Retinal pigment epithelial cell (primary cell): ENCODE results near the gene RNLS.
"Not testable (repeated sequence)": the region's sequence is repeated elsewhere in the genome, so short reads cannot be mapped to it uniquely, and the experiment has no call there.

Experiments used
- DNase-seq: peaks from one replicate; pipeline ENCODE4 v3.0.0-alpha.2; 2010; ENCODE audit warnings: low read depth
- H3K4me3 ChIP-seq: 2 replicates; pipeline ENCODE4 v1.5.1; 2011; ENCODE audit warnings: mild to moderate bottlenecking, low read length, control low read depth, moderate library complexity
- TF ChIP-seq, protein P1 (sequence below): conservative IDR thresholded peaks from 2 replicates; pipeline ENCODE4 v1.5.1; 2011; ENCODE audit warnings: low read depth, low read length, control low read depth, inconsistent platforms

RNLS gene

DNA sequence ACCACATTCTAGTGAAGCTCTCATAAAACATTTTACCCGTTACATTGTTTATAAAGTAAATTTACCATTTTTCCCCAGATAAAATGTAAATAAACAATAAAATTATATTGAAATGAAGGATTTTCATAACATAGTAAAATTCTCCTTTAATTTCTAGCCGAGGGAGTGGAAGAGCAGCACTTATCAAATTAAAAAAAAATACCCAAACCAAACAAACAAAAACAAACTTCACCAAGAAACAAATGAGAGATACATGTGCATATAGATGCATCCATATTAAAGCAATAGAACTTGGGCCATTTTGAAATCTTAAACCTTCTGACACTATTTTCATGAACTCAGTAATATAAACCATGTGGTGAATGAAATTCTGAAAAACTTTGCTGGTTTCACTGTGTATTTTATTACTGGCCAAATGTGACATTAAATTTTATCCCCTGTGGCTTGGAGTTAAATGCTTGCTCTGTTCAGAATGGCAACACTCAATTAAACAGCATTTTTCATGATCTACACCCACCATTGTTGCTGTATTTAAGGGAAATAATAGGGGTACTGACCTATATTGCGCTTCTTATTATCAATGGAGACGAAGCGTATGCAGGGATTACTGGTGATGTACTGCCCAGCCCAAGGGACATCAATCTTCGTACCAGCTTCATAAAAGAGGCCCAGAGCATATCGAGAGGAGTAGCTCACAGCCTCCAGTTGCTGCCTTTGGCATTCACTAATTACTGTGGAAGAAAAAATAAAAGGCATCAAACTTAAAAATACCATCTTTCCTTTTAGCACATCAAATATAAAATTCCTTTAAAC is 220.9 kb downstream of the RNLS start:
- no peak overlapping the region for H3K4me3 ChIP-seq
- TF ChIP-seq, protein P1, sequence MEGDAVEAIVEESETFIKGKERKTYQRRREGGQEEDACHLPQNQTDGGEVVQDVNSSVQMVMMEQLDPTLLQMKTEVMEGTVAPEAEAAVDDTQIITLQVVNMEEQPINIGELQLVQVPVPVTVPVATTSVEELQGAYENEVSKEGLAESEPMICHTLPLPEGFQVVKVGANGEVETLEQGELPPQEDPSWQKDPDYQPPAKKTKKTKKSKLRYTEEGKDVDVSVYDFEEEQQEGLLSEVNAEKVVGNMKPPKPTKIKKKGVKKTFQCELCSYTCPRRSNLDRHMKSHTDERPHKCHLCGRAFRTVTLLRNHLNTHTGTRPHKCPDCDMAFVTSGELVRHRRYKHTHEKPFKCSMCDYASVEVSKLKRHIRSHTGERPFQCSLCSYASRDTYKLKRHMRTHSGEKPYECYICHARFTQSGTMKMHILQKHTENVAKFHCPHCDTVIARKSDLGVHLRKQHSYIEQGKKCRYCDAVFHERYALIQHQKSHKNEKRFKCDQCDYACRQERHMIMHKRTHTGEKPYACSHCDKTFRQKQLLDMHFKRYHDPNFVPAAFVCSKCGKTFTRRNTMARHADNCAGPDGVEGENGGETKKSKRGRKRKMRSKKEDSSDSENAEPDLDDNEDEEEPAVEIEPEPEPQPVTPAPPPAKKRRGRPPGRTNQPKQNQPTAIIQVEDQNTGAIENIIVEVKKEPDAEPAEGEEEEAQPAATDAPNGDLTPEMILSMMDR: no peak
- DNase-seq: no peak

DNA sequence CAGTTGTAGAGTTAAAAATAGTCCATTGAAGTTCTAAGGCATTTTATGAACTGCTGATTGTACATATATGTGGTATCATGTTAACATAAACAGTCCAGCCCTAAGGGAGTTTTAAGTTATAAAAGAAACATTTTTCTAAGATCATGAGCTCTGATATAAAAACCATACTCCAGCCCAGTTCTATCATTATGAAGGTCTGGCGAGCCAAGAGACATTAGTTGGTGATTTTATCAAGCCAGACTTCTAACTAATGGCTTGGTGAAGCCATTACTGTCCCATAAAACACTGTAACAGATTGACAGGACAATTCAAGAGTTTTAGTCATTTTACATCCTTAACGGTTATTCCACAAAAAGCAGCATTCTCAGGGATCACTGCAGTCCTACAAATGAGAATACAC is 221.6 kb downstream of the RNLS start:
- TF ChIP-seq, protein P1: no peak

DNA sequence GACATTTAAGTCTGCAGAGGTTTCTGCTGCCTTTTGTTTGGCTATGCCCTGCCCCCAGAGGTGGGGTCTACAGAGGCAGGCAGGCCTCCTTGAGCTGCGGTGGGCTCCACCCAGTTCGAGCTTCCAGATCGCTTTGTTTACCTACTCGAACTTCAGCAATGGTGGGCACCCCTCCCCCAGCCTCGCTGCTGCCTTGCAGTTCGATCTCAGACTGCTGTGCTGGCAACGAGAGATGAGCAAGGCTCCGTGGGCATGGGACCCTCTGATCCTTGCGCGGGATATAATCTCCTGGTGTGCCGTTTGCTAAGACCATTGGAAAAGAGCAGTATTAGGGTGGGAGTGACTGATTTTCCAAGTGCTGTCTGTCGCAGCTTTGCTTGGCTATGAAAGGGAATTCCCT is 227.4 kb downstream of the RNLS start:
- H3K4me3 ChIP-seq, DNase-seq: not testable (repeated sequence)

More for the DNA sequence above, 221.6 kb downstream of the RNLS start:
- DNase-seq: no peak
- no peak overlapping the region for H3K4me3 ChIP-seq

DNA sequence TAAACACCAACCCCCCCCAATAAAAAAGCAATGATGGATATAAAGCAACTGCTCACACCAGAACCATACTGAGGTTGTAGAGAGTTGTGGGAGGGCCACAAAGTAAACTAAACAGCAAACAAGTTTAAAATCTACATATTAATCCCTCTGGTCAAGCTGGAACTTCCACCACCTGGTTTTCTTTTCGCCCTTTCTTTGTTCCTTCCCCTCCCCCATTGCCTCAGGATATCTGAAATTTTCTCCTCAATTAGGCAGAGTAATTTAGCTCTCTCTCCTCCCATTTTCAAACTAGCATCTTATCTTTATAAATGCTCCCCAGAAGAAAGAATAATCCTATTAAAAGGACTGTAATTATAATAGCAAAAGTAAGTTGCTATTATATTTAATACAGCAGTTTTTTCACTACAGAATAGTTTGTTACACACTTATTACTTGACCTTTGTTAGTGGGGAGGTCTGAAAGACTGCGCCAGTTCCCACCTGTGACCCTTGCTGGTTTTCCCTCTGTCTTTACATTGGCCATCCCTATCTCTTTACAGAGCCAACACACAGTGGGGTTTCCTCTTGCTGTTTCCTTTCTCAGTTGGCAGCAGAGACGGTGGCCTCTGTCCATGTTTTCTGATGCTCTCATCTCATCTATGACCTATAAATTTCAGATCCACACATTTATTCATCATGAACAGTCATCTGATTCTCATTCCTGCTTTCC is 235.4 kb downstream of the RNLS start:
- TF ChIP-seq, protein P1: no peak
- DNase-seq: no peak
- no peak overlapping the region for H3K4me3 ChIP-seq

DNA sequence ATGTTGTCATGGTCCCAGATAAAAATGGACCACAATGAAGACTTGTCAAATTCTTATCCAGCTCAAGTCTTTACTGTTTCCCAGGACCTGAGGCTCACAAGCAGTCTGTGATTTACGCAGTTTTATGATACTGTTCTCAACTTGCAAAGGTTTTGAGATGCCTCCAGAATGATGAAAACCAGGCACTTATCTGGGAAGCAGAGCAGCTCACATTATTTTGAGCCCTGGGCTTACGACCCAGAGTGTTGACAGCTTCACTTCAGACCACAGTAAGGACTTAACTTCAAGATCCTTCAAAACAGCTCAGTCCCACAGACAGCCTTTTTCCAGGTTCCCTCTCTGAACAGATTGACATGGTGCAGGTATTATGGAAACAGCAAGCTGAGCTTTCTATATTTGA is 236.1 kb downstream of the RNLS start:
- TF ChIP-seq, protein P1: no peak
- H3K4me3 ChIP-seq: no peak overlapping the region
- no peak for DNase-seq

DNA sequence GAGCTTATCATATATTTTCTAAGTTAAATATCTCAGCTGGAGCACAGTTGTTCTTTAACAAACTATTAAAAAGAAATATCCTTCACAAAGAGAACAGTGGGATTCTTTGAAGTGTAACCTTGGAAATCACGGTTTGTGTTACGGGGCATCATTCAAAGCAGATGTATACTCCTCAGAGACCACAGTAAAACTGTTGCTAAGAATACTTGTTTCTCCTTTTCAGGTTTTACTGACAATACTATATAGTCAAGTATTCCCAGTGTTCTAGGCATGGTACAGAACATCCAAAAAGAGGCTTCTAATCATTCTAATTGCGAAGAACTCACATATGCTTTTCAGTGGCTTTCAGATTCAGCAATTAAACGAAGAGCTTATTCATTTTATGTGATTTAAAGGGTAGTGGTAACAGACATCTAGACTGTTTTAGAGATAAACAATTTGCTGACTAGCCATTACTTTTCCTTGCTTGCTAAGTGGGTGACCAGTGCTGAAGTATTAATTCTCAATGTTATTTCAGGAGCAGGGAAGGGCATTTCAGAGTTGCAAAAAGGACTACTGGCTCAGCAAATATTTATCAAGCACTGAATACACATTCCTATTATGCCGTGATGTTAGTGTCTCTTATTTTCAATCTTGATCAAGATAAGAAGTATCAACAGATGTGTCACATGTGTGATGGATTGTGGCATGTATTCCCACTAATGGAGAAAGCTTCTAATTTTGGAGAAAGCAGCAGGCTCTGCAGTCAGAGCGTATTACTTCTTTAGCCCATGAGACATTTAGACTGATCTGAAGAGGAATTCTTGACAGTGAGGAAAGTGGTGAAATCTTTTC is 236.8 kb downstream of the RNLS start:
- H3K4me3 ChIP-seq: no peak overlapping the region
- TF ChIP-seq, protein P1: no peak

DNA sequence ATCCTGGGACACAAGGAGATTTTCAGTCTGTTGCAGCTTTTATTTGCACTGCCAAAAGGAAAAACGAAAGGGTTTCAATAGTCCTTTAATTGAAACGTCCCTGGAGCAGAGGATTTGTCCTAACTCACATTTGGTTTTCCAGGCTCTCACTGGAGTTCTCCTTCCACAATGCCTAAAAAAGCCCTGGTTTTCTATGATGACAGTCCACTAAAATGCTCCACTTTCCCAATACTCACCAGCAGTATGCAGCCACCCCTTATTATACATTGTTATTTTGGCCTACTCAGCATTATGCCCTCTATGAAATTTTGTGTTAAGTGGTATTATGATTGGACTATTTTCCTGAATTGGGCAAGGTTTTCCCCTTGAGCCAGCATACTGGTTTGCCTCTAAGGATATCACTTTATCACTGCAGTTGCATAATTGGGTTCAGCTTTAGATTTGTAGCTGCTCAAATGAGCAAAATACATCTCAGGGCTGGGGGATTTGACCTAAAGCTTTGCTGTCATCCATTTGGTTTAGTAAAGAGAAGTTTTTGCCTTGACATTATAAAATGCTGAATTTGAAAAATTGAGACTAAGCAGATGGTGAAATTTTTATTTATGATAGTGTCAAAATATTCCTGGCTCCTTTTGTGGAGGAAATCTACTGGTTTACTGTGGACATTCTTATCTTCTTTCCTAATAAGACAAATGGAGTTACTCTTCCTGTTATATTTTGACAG is 239.2 kb downstream of the RNLS start:
- TF ChIP-seq, protein P1: no peak

More for the DNA sequence above, 236.8 kb downstream of the RNLS start:
- DNase-seq: no peak

More for the DNA sequence above, 239.2 kb downstream of the RNLS start:
- H3K4me3 ChIP-seq: no peak overlapping the region
- DNase-seq: no peak
